HFF-Myc (cell line): ENCODE measurements around the gene TTC22.

ENCODE experiments used
- DNase-seq: peaks from one replicate; pipeline ENCODE4 v3.0.0-alpha.2; 2011; ENCODE audit warnings: low read depth; ENCODE audit errors: extremely low read depth
- H3K4me3 ChIP-seq: replicated peaks from 2 replicates; pipeline ENCODE4 v1.5.1; 2011; ENCODE audit warnings: low read depth, mild to moderate bottlenecking, control low read depth, low read length
- CTCF ChIP-seq: IDR thresholded peaks from 2 replicates; pipeline ENCODE4 v1.5.1; 2012; ENCODE audit warnings: mild to moderate bottlenecking, low read depth, low read length, control low read depth; ENCODE audit errors: missing control alignments

Gene TTC22

DNA sequence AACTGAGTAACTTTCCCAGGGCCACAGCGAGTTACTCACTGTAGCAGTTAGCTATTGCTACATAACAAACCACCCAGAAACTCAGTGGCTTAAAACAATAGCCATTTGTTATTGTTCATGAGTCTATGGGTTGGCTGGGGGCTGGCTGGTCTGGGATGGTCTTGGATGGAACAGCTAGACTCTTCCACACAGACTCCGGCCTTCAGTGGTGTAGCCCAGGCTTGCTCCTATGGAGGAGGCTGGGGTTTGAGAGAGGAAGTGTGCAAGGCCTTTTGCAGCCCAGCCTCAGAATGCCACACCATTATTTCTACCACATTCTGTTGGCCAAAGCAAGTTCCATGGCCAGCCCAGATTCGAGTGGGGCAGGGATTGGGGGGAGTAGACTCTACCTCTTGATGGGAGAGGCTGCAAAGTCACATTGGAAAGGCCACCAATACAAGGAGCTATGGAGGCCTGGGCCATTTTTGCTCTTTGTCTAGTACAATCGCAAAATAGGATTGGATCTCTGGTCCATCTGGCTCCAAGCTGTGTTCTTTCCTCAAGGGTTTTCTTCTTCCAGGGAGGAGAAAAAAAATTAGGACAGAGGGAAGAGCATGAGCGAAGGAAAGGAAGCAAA, 37.5 kb upstream of the TTC22 start:
- DNase-seq: no peak
- no peak overlapping the region for H3K4me3 ChIP-seq
- no peak for TF ChIP-seq CTCF

GRCh38 chr1:54837002-54837853, 36.1 kb upstream of the TTC22 start:
- no peak for DNase-seq
- H3K4me3 ChIP-seq: no peak overlapping the region
- TF ChIP-seq CTCF: no peak

DNA sequence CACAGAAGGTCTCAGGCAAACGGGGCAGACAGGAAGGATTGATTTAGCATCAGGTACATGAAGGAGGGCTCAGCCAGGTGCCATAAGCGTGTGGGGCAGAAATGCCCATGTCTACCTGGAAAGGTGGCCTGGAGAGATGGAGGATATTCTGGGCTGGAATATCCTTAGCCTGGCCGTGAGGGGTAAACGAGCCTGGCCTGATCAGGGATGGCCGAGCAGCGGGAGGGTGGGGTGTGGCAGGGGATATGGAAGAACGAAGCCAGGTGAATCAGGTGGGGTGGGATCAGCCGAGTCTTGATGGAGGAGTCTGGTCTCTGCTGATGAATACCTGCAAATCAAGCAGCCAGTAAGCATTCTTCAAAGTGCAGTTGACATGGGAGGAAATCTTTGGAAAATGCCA, 35.5 kb upstream of the TTC22 start:
- no peak overlapping the region for H3K4me3 ChIP-seq
- no peak for TF ChIP-seq CTCF
- no peak for DNase-seq

DNA sequence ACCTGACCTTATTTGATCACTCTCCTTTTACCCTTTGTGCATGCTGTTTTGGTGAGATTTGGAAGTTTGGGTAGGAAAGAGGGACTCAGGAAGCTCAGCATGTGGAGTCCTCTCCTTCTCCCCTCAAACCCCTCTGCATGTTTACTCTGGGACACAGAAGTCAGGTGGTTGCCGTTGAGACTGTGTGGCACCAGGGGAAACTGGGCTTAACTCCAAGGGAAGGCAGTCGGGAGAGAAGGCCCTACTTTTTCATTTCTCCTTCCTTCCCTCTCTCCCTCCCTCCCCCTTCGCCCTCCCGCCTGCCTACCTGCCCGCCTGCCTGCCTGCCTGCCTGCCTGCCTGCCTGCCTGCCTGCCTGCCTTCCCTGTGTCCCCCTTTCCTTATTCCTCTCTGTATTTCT, 34.8 kb upstream of the TTC22 start:
- DNase-seq: no peak
- TF ChIP-seq CTCF: no peak
- no peak overlapping the region for H3K4me3 ChIP-seq

DNA sequence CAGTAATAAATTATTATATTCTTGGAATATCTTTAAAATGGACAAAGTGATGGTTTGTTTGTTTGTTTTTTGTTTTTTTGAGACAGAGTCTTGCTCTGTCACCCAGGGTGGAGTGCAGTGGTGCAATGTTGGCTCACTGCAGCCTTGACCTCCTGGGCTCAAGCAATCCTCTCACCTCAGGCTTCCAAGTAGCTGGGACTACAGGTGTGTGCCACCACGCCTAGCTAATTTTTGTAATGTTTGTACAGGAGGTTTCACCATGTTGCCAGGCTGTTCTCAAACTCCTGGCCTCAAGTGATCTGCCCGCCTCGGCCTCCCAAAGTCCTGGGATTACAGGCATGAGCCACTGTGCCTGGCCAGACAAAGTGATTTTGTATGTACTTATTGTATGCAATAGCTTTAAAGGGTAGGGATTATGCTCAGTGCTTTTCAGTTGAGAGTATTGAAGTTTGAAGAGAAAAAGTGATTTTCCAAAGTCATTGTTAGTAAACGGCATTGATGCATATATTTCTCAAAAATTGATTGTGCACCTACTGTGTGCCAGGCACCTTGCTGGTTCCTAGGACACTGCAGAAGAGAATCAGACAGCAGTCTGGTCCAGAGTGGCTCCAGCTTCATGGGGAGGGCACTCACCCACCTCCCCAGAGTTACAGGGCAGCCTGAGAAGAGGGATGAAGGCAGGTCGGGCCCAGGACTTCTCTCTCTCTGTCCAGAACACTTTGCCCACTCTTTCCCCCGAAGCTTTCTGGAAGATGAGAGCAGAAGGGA, 34.2 kb upstream of the TTC22 start:
- H3K4me3 ChIP-seq: no peak overlapping the region
- DNase-seq: no peak
- no peak for TF ChIP-seq CTCF

DNA sequence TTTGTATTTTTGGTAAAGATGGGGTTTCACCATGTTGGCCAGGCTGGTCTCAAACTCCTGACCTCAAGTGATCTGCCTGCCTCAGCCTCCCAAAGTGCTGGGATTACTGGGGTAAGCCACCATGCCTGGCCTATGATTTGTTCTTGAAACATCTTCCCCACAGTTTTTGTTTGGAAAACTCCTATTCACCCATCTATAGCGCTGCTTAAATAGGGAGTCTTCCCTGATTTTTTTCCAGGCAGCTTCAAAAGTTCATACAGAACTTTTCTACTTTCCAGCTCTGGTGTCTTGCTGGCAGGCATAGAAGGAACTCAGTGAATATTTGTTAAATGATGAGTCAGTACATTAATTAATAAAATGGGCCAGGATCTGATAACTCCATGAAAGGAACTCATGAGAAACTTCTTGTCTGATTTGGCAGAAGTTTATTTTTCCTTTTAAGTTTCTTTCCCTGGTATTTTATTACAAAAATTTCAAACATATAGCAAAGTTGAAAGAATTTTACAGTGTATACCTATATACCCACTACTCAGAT, 33.0 kb upstream of the TTC22 start:
- no peak for DNase-seq
- no peak overlapping the region for H3K4me3 ChIP-seq
- no peak for TF ChIP-seq CTCF
